Measurements from ENCODE around the gene FOXP1. TPM values are rescaled to one million over a fixed set of nuclear protein-coding genes. Genes with fewer than 3 reads are reported as not detected.

Gene FOXP1
- total RNA-seq, 1 donor from 2014 or later = 61.3 TPM

- intact Hi-C loops (cut with micrococcal nuclease) = loop anchor here (10.0 kb wide), 1 partner anchor 263 kb away; no protein-coding TSS in a partner anchor
Observed at GRCh38 chr3:71387586-71387985, 195.9 kb downstream of the FOXP1 start.

GRCh38 chr3:71384837-71385716 lies 198.5 kb downstream of the FOXP1 start:
- intact Hi-C loops (cut with micrococcal nuclease) = loop anchor here (10.0 kb wide), 1 partner anchor 260 kb away; no protein-coding TSS in a partner anchor

GRCh38 chr3:71384388-71384787 lies 199.1 kb downstream of the FOXP1 start:
- intact Hi-C loops (cut with micrococcal nuclease) = loop anchor here (10.0 kb wide), 1 partner anchor 260 kb away; no protein-coding TSS in a partner anchor

GRCh38 chr3:71380096-71380495 lies 203.4 kb downstream of the FOXP1 start:
- intact Hi-C loops (cut with micrococcal nuclease) = loop anchor here (10.0 kb wide), 1 partner anchor 255 kb away; no protein-coding TSS in a partner anchor

- intact Hi-C loops (cut with micrococcal nuclease) = no loop called here
Observed at GRCh38 chr3:71378509-71378908, 205.0 kb downstream of the FOXP1 start.

- intact Hi-C loops (cut with micrococcal nuclease) = no loop called here
Observed at GRCh38 chr3:71376911-71377310, 206.6 kb downstream of the FOXP1 start.

GRCh38 chr3:71376503-71376902 lies 207.0 kb downstream of the FOXP1 start:
- intact Hi-C loops (cut with micrococcal nuclease) = no loop called here

- intact Hi-C loops (cut with micrococcal nuclease) = no loop called here
Observed at GRCh38 chr3:71374582-71374981, 208.9 kb downstream of the FOXP1 start.

GRCh38 chr3:71372911-71373637 lies 210.5 kb downstream of the FOXP1 start:
- intact Hi-C loops (cut with micrococcal nuclease) = no loop called here

GRCh38 chr3:71372241-71372768 lies 211.2 kb downstream of the FOXP1 start:
- intact Hi-C loops (cut with micrococcal nuclease) = no loop called here

GRCh38 chr3:71371282-71371681 lies 212.2 kb downstream of the FOXP1 start:
- intact Hi-C loops (cut with micrococcal nuclease) = no loop called here

- intact Hi-C loops (cut with micrococcal nuclease) = no loop called here
Observed at GRCh38 chr3:71370467-71370866, 213.1 kb downstream of the FOXP1 start.

GRCh38 chr3:71369701-71370391 lies 213.7 kb downstream of the FOXP1 start:
- intact Hi-C loops (cut with micrococcal nuclease) = no loop called here

GRCh38 chr3:71366988-71367604 lies 216.4 kb downstream of the FOXP1 start:
- intact Hi-C loops (cut with micrococcal nuclease) = no loop called here

- intact Hi-C loops (cut with micrococcal nuclease) = no loop called here
Observed at GRCh38 chr3:71361334-71361890, 222.1 kb downstream of the FOXP1 start.

- intact Hi-C loops (cut with micrococcal nuclease) = loop anchor here (1.0 kb wide), 1 partner anchor 59 kb away; no protein-coding TSS in a partner anchor
Observed at GRCh38 chr3:71360764-71361163, 222.8 kb downstream of the FOXP1 start.

- intact Hi-C loops (cut with micrococcal nuclease) = loop anchor here (1.0 kb wide), 1 partner anchor 59 kb away; no protein-coding TSS in a partner anchor
Observed at GRCh38 chr3:71360180-71360579, 223.3 kb downstream of the FOXP1 start.

GRCh38 chr3:71358243-71358642 lies 225.3 kb downstream of the FOXP1 start:
- intact Hi-C loops (cut with micrococcal nuclease) = loop anchor here (5.0 kb wide), 1 partner anchor 34 kb away; no protein-coding TSS in a partner anchor

- intact Hi-C loops (cut with micrococcal nuclease) = loop anchor here (5.0 kb wide), 1 partner anchor 36 kb away; no protein-coding TSS in a partner anchor
Observed at GRCh38 chr3:71356265-71356664, 227.3 kb downstream of the FOXP1 start.

GRCh38 chr3:71355862-71356261 lies 227.7 kb downstream of the FOXP1 start:
- intact Hi-C loops (cut with micrococcal nuclease) = loop anchor here (5.0 kb wide), 1 partner anchor 36 kb away; no protein-coding TSS in a partner anchor

Data from T-helper 1 cell treated with Interleukin-12 subunit alpha and Interleukin-12 subunit beta and Interleukin-4 antibody, amounts not matched to agents 30 ng/mL and 1 ng/mL, for 36 hours (primary cell).